K562 (cell line): Measurements from ENCODE around the gene DOK7. TPM values are rescaled to one million over a fixed set of nuclear protein-coding genes. Genes with fewer than 3 reads are reported as not detected.

Source experiments
- ATAC-seq: fragments of 200-7000 bp; cut with Tn5 transposase; 3 replicates; pipeline ENCODE4 v1.9.1; 2020; ENCODE audit warnings: moderate library complexity
- BruUV-seq: library from RNA; stranded (reverse); fragments of 400-500 nt; replicated peaks from 2 replicates; lab custom pipeline; 2021; lab: Mats Ljungman, UMichigan
- CTCF ChIA-PET: fragments of 300-600 bp; formaldehyde crosslinking; extraction: SDS; loops from one replicate; lab custom pipeline; 2021; ENCODE audit warnings: low intra/inter-chr PET ratio; lab: Yijun Ruan, JAX
- POLR2A ChIA-PET: fragments of 300-600, 350-650 bp; sonication (Branson Sonifier 250); formaldehyde crosslinking; extraction: SDS; loops from one replicate; lab custom pipeline; 2021; ENCODE audit warnings: antibody characterized with exemption, inconsistent platforms; lab: Yijun Ruan, JAX
- DNase-seq, 4 experiments: peaks; one replicate each; pipeline versions ENCODE4 v3.0.0 to v3.0.0-alpha.2; 2011 to 2018; ENCODE audit warnings: low spot score in 3 of 4, mixed read lengths in 3 of 4; ENCODE audit errors: extremely low read depth in 1 of 4
- FAIRE-seq: peaks from 2 replicates; lab custom pipeline; 2011; peaks lifted over from hg19 to GRCh38; lab: Jason Lieb, UNC
- H2AFZ ChIP-seq: 2 replicates; pipeline ENCODE4 v1.6.0; 2011; ENCODE audit warnings: low read depth, low read length, control low read depth, inconsistent platforms
- H3K27ac ChIP-seq: fragments of 200-600 bp; 3 replicates; pipeline ENCODE4 v1.8.0; 2011; ENCODE audit warnings: low read depth, mild to moderate bottlenecking, control low read depth, inconsistent platforms, low read length, moderate library complexity, mixed read lengths; ENCODE audit errors: extremely low read depth
- H3K27me3 ChIP-seq, 2 experiments: fragments of 300-600 bp in 1 of 2; 2 replicates in 1 of 2; 3 replicates in 1 of 2; pipeline versions ENCODE4 v1.6.0 to v1.8.0; 2011; ENCODE audit warnings: inconsistent platforms in 2 of 2, low read length in 2 of 2, mild to moderate bottlenecking in 1 of 2, mixed read lengths in 1 of 2, moderate library complexity in 1 of 2; ENCODE audit not compliant: control insufficient read depth in 2 of 2, insufficient read depth in 2 of 2
- H3K36me3 ChIP-seq: fragments of 300-600 bp; 3 replicates; pipeline ENCODE4 v1.8.0; 2011; ENCODE audit warnings: mild to moderate bottlenecking, low read length, inconsistent platforms; ENCODE audit not compliant: control insufficient read depth, insufficient read depth
- H3K4me1 ChIP-seq, 2 experiments: fragments of 200-600 bp in 1 of 2; replicated peaks in 1 of 2; 2 replicates in 1 of 2; 3 replicates in 1 of 2; pipeline versions ENCODE4 v1.5.1 to v1.8.0; 2011; ENCODE audit warnings: inconsistent platforms in 2 of 2, low read length in 2 of 2, mild to moderate bottlenecking in 1 of 2, mixed read lengths in 1 of 2, moderate library complexity in 1 of 2; ENCODE audit not compliant: control insufficient read depth in 2 of 2, insufficient read depth in 2 of 2
- H3K4me2 ChIP-seq: 2 replicates; pipeline ENCODE4 v1.6.1; 2011; ENCODE audit warnings: low read length, control low read depth, inconsistent platforms, mixed read lengths; ENCODE audit not compliant: insufficient read depth
- H3K4me3 ChIP-seq: fragments of 200-600 bp; sonication (generic), shearing (Covaris generic); 2 replicates; pipeline ENCODE4 v1.5.1; 2016; ENCODE audit warnings: control low read depth, inconsistent platforms
- H3K79me2 ChIP-seq: fragments of 200-600 bp; 3 replicates; pipeline ENCODE4 v1.8.0; 2011; ENCODE audit warnings: low read length, inconsistent platforms; ENCODE audit not compliant: control insufficient read depth, insufficient read depth
- H3K9ac ChIP-seq, 2 experiments: 2 replicates each; pipeline versions ENCODE4 v1.6.0 to v1.6.1; 2011; ENCODE audit warnings: low read depth in 2 of 2, low read length in 2 of 2, control low read depth in 1 of 2, inconsistent platforms in 1 of 2, mild to moderate bottlenecking in 1 of 2, mixed read lengths in 1 of 2; ENCODE audit not compliant: insufficient read depth in 1 of 2
- H3K9me1 ChIP-seq: one replicate; pipeline ENCODE4 v1.6.0; 2011; ENCODE audit warnings: inconsistent platforms, mild to moderate bottlenecking, low read length, moderate library complexity; ENCODE audit not compliant: control insufficient read depth, insufficient read depth
- H3K9me3 ChIP-seq: replicated peaks from 2 replicates; pipeline ENCODE4 v1.5.1; 2011; ENCODE audit warnings: low read depth, low read length, inconsistent platforms; ENCODE audit not compliant: control insufficient read depth, insufficient read depth
- H4K20me1 ChIP-seq: replicated peaks from 2 replicates; pipeline ENCODE4 v1.6.1; 2011; ENCODE audit warnings: low read length, inconsistent platforms, mixed read lengths; ENCODE audit not compliant: control insufficient read depth, insufficient read depth
- CBX2 ChIP-seq: fragments of 200-600 bp; sonication (generic); IDR thresholded peaks from one replicate; pipeline ENCODE4 v1.6.1; 2012; ENCODE audit warnings: mild to moderate bottlenecking, low read length, inconsistent platforms; ENCODE audit not compliant: insufficient read depth, poor library complexity, severe bottlenecking
- CEBPB ChIP-seq: fragments of 450-650 bp; IDR thresholded peaks from 2 replicates; pipeline ENCODE4 v1.6.1; 2016; ENCODE audit warnings: missing genetic modification characterization, missing compliant biosample characterization
- MCM7 ChIP-seq, 2 experiments: fragments of 450-650 bp; IDR thresholded peaks; 2 replicates each; pipeline ENCODE4 v1.6.1; 2016 to 2018
- SMARCC2 ChIP-seq: fragments of 450-650 bp; IDR thresholded peaks from 2 replicates; pipeline ENCODE4 v1.6.1; 2017; ENCODE audit warnings: antibody characterized with exemption, moderate library complexity, mild to moderate bottlenecking, low read depth
- ZC3H8 ChIP-seq: fragments of 450-650 bp; IDR thresholded peaks from 2 replicates; pipeline ENCODE4 v1.6.1; 2017
- WGBS: fragments of 100-300 bp; shearing (Covaris generic); methylation state at CpG from one replicate; pipeline ENCODE4 v1.1.6; 2016; ENCODE audit warnings: low coverage, mixed read lengths; ENCODE audit not compliant: insufficient coverage; ENCODE audit errors: missing lambda C conversion rate; 5-methylcytosine and 5-hydroxymethylcytosine counted together
- in situ Hi-C: fragments of 300-500 bp; cut with MboI; formaldehyde crosslinking; loops from 4 replicates; pipeline ENCODE4 v1.15.0; 2018; ENCODE audit warnings: inconsistent platforms, mixed read lengths
- intact Hi-C: fragments of 100-400 bp; cut with micrococcal nuclease; formaldehyde crosslinking; loops from 2 replicates; pipeline ENCODE4 v1.14.2; 2022
- polyA plus RNA-seq, 8 experiments: library from polyadenylated mRNA; depleted of rRNA in 4 of 8; stranded (reverse) in 5 of 8; unstranded in 3 of 8; fragments of >200 nt; fragmentation: Nextera tagmentation in 2 of 8; fragmentation: Illumina TruSeq in 1 of 8; extraction: Ambion mirVana in 2 of 8; extraction: Trizol in 1 of 8; gene quantifications; 2 replicates each; pipeline versions ENCODE4 v1.2.1 to v1.2.3, GENCODE V29; 2011 to 2014; ENCODE audit warnings: inconsistent platforms in 1 of 8, missing spikeins in 1 of 8
- total RNA-seq, 7 experiments: library from RNA; depleted of rRNA in 6 of 7; stranded (reverse); fragments of >200 nt in 6 of 7; fragmentation: Illumina TruSeq in 2 of 7; extraction: Trizol in 2 of 7; gene quantifications; 2 replicates each; pipeline versions ENCODE4 v1.2.1 to v1.2.3, GENCODE V29; 2011 to 2021; ENCODE audit warnings: low replicate concordance in 1 of 7
- TF ChIP-seq, protein P1 (sequence below): fragments of 250-450 bp; sonication (Bioruptor Pico); IDR thresholded peaks from 2 replicates; pipeline ENCODE4 v1.4.0; 2020; ENCODE audit warnings: borderline replicate concordance
- TF ChIP-seq, protein P2 (sequence below): fragments of 250-450 bp; sonication (Bioruptor Pico); IDR thresholded peaks from 2 replicates; pipeline ENCODE4 v1.5.0; 2021
- TF ChIP-seq, protein P3 (sequence below): fragments of 250-450 bp; sonication (Bioruptor Pico); IDR thresholded peaks from 2 replicates; pipeline ENCODE4 v1.5.0; 2021; ENCODE audit warnings: mild to moderate bottlenecking, borderline replicate concordance
- TF ChIP-seq, protein P4 (sequence below), 2 experiments: fragments of 200-800 bp in 1 of 2; sonication (Bioruptor generic) in 1 of 2; sonication (generic) in 1 of 2; formaldehyde crosslinking in 1 of 2; IDR thresholded peaks in 1 of 2; conservative IDR thresholded peaks in 1 of 2; 2 replicates each; pipeline versions ENCODE4 v1.5.0 to v1.6.1; 2016 to 2020; ENCODE audit warnings: missing compliant biosample characterization in 1 of 2, missing genetic modification characterization in 1 of 2, missing genetic modification reagents in 1 of 2

Gene DOK7
- total and polyA plus RNA-seq, 9 of the 15 experiments (the other 6 are each of a cell fraction or from before 2014, with no cell fraction given): not detected

DNA sequence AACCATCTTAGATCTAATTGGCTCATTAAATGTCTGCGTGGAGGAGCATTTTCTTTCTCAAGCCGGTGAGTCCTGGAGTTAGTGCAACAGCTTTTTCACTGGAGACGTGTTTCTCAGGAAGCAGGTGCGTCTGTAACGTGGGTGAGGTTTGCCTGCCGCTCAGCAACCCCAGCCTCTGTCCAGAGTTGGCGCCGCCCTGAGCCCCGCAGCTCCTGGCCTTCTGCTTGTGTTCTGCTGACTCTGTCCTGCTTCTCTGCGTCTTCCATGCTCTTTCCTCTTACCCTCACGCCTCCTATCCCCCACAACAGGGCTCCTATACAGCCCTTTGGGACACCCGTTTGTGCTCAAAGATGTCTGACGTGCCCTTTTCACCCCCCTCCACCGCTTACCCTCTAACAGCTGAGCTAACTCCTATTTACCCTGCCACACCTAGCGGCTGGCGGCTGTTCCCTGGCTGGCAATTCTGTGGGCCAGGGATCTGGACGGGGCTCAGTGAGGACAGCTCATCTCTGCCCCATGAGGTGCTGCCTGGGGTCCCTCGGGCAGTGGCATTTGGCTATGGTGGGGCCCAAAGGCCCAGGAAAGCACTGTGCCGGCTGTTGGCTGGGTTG lies 18.8 kb downstream of the DOK7 start (continued):
- TF ChIP-seq, protein P1, sequence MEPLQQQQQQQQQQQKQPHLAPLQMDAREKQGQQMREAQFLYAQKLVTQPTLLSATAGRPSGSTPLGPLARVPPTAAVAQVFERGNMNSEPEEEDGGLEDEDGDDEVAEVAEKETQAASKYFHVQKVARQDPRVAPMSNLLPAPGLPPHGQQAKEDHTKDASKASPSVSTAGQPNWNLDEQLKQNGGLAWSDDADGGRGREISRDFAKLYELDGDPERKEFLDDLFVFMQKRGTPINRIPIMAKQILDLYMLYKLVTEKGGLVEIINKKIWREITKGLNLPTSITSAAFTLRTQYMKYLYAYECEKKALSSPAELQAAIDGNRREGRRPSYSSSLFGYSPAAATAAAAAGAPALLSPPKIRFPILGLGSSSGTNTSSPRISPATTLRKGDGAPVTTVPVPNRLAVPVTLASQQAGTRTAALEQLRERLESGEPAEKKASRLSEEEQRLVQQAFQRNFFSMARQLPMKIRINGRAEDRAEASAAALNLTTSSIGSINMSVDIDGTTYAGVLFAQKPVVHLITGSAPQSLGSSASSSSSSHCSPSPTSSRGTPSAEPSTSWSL (CRISPR knock-in tag): no peak
- TF ChIP-seq, protein P2, sequence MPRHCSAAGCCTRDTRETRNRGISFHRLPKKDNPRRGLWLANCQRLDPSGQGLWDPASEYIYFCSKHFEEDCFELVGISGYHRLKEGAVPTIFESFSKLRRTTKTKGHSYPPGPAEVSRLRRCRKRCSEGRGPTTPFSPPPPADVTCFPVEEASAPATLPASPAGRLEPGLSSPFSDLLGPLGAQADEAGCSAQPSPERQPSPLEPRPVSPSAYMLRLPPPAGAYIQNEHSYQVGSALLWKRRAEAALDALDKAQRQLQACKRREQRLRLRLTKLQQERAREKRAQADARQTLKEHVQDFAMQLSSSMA: no peak

DNA sequence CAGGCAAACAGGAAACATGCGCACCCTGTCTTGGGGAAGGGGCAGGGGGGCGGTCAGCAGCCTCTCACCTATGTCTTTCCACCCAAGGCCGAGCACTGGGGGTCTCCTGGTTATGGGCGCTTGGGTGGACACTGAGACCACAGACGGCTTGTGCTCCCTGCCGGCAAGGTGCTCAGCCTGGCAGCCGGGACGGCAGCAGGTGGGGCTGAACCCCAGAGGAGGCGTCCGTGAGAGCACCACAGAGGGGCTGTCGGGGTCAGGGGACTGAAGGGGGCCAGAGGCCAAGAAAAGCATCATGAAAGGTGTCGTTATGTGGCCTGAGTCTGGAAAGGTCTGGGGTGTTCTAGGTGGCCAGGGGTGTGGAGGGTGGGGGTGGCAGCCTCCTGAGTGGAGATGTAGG lies 19.6 kb downstream of the DOK7 start:
- TF ChIP-seq, protein P3, sequence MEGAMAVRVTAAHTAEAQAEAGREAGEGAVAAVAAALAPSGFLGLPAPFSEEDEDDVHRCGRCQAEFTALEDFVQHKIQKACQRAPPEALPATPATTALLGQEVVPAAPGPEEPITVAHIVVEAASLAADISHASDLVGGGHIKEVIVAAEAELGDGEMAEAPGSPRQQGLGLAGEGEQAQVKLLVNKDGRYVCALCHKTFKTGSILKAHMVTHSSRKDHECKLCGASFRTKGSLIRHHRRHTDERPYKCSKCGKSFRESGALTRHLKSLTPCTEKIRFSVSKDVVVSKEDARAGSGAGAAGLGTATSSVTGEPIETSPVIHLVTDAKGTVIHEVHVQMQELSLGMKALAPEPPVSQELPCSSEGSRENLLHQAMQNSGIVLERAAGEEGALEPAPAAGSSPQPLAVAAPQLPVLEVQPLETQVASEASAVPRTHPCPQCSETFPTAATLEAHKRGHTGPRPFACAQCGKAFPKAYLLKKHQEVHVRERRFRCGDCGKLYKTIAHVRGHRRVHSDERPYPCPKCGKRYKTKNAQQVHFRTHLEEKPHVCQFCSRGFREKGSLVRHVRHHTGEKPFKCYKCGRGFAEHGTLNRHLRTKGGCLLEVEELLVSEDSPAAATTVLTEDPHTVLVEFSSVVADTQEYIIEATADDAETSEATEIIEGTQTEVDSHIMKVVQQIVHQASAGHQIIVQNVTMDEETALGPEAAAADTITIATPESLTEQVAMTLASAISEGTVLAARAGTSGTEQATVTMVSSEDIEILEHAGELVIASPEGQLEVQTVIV (CRISPR knock-in tag): no peak
- TF ChIP-seq CEBPB (no peak), MCM7 (IDR thresholded peaks at IDR 0.05) (no peak), CBX2 (no peak), SMARCC2 (no peak), ZC3H8 (no peak)
- TF ChIP-seq, protein P4, sequence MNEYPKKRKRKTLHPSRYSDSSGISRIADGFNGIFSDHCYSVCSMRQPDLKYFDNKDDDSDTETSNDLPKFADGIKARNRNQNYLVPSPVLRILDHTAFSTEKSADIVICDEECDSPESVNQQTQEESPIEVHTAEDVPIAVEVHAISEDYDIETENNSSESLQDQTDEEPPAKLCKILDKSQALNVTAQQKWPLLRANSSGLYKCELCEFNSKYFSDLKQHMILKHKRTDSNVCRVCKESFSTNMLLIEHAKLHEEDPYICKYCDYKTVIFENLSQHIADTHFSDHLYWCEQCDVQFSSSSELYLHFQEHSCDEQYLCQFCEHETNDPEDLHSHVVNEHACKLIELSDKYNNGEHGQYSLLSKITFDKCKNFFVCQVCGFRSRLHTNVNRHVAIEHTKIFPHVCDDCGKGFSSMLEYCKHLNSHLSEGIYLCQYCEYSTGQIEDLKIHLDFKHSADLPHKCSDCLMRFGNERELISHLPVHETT (CRISPR knock-in tag; conservative IDR thresholded peaks at IDR 0.05 in 1 of 2, IDR thresholded peaks at IDR 0.05 in 1 of 2): no peak
- Histone ChIP-seq H3K36me3 (no peaks in the 10 kb centered on the region), H3K27me3 (peaks cover 23 to 82% of the 10 kb centered on the region in 2 experiments; a peak in 4 of 5 replicates), H3K9ac (no peak overlapping the region), H3K79me2 (no peaks in the 10 kb centered on the region), H2AFZ (no peak overlapping the region), H3K9me1 (no peaks in the 10 kb centered on the region), H3K4me1 (peaks cover 0 to 47% of the 10 kb centered on the region in 2 experiments; a peak in 2 of 5 replicates), H4K20me1 (peaks cover 14% of the 10 kb centered on the region), H3K4me3 (no peak overlapping the region), H3K9me3 (no peaks in the 10 kb centered on the region), H3K4me2 (no peak overlapping the region), H3K27ac (no peak overlapping the region)
- 0% methylated on average over 10 of the region's 12 CpGs for WGBS
- FAIRE-seq: no peak
- no TSS peak for BruUV-seq
- no peak for DNase-seq
- in situ Hi-C loops: no loop called here
- ChIA-PET POLR2A (no interaction called here), CTCF (no interaction called here)
- ATAC-seq: no peak
- intact Hi-C loops: no loop called here
